GM21528 (cell line): ENCODE data around the gene SELE.
"Not testable (repeated sequence)": the region's sequence is repeated elsewhere in the genome, so short reads cannot be mapped to it uniquely, and the experiment has no call there.

Experiments
- ATAC-seq: cut with Tn5 transposase; IDR thresholded peaks from one replicate; pipeline ENCODE4 v1.9.1; 2021; ENCODE audit warnings: mild to moderate bottlenecking, moderate library complexity; ENCODE audit not compliant: unreplicated experiment, low FRiP score

SELE gene

DNA sequence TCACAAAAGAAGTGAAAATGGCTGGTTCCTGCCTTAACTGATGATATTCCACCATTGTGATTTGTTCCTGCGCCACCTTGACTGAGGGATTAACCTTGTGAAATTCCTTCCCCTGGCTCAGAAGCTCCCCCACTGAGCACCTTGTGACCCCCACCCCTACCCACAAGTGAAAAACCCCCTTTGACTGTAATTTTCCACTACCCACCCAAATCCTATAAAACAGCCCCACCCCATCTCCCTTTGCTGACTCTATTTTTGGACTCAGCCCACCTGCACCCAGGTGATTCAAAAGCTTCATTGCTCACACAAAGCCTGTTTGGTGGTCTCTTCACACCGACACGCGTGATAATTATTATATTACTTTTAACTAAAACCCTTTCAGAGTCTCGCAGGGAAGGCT is 45.5 kb downstream of the SELE start:
- ATAC-seq = not testable (repeated sequence)

DNA sequence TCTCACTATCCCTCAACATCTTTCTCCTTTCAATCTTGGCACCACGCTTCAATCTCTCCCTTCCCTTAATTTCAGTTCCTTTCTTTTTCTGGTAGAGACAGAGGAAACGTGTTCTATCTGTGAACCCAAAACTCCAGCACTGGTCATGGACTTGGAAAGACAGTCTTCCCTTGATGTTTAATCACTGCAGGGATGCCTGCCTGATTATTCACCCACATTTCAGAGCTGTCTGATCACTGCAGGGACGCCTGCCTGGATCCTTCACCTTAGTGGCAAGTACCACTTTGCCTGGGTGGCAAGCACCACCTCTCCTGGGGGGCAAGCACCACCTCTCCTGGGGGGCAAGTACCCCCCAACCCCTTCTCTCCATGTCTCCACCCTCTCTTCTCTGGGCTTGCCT is 50.2 kb downstream of the SELE start:
- ATAC-seq = no peak

DNA sequence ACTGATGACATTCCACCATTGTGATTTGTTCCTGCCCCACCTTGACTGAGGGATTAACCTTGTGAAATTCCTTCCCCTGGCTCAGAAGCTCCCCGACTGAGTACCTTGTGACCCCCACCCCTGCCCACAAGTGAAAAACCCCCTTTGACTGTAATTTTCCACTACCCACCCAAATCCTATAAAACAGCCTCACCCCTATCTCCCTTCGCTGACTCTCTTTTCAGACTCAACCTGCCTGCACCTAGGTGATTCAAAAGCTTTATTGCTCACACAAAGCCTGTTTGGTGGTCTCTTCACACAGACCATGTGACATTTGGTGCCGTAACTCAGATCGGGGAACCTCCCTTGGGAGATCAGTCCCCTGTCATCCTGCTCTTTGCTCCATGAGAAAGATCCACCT is 50.7 kb downstream of the SELE start:
- ATAC-seq = not testable (repeated sequence)

DNA sequence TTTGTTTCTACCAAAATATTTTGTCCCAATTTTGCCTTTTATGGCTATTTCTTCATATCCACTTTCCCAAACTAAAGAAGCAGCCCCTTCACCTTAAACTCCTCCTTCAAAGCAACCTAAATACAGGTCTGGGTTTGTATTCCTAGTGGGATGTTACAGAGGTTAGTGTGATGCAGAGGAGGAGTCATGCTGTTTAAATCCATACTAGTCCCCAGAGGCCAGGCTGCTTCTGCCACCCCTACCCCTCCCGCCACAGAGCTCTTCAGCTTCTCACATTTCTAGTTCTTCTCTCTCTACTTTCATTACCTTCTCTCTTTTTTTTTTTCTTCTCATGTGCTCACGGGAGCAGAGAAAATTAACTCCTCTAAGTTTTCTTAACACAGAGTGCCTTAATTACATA is 51.8 kb downstream of the SELE start:
- no peak for ATAC-seq

DNA sequence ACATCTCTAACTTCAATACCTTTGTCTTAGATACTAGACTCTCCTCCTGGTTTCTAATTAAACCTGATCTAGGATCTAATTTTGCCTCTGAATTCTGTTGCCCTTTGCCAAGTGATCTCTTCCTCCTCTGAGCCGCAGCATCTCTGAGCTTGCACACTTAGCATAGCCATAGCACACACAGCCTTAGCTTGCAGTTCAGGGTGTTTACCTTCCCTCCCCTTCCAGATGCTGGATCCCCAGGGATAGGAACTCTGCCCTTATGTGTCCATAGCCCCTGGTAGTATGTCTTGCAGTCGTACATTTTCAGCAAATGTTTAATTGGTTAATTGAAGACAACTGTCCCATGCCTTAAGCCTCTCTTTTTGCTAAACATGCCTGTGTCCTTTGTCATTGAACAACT is 52.7 kb downstream of the SELE start:
- peak; percentile 40 for ATAC-seq

DNA sequence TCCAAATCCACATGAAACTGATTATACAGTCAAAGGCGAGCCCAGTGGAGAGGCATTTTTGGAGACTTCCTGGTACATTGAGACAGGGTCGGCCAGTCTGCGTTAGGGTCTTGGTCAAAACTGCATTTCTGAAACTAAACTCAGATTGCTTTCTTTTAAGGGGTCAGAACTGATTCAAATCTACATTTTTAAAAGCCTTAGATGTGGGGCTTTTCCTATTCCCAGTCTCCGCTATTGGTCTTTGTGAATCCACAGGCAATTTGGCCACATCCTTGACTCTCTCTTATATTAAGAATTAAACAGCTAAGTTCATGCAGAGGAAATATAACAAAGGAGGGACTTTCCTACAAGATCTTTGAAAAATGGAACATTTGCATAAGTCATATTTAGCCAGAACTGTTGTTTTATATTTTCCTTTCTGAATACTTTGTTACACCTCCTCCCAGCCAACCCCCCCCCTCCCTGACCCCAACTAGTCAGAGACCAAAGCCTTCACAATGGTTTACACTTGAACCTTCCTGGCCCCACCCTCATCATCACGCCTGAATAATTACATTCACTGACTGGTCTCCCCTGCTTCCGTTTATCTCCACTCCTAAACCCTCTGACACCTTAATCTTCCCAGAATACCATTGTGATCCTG is 53.4 kb downstream of the SELE start:
- peak; percentile 60 for ATAC-seq

DNA sequence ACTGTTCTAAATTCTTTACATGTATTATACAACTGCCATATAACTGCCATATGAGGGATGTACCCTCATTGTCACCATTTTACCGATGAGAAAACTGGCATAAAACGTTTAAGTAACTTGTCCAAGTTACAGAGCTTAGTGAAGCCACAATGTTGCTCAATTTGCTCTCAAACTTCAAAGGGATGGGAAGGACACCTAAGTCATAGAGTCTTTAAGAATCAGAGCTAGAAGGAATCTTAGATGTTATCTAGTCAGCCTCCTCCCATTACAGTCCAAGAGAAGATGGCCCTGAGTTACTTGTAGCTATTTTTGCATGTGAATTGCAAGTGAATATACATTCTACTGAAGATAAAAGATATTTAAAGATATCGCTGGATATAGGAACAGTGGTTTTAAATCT is 54.2 kb downstream of the SELE start:
- no peak for ATAC-seq

DNA sequence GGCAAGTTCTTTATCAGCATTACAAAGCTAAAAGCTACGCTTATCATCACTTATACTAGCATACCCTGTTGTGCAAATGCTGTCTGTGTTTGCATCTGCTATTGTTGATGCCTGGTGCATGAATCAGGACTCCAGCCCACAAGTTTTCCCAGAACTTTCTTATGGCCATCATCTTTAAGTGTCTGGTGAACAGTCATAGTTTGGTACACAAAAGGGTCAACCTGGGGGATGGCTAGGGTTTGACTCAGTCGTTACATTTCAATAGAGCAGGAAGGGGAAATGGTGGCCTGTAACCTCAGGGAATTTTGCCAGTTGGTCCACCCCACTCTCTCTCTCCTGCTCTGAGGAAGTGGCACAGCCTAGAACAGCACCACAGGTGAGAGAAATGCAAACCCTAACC is 57.9 kb downstream of the SELE start:
- ATAC-seq = no peak
